ENCODE data around the gene ATP9B. TPM values are rescaled to one million over a fixed set of nuclear protein-coding genes. Genes with fewer than 3 reads are reported as not detected.

ATP9B gene
- total RNA-seq, 1 donor from 2014 or later, result 12.6 TPM

DNA sequence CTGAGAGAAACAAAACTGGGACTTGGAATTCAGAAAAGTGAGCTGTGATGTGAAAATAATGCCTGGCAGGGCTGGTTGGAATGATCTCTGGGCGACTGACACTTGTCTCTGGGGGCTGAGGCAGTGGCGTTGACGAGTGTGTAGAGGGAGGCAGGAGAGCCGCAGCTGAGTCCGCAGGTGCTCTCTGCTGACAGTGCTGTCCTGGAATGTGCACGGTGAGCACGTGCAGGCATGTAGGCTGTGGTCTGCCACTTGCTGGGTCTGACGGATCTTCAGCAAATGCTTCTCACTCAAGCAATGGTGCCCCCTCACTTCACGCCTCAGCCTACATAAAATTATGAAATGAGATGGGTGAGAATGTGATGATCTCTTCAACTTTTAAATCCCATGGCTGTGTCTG, 38.5 kb upstream of the ATP9B start:
- intact Hi-C loops (cut with micrococcal nuclease), result no loop called here
- H3K4me1 ChIP-seq, result no peaks in the 10 kb centered on the region
- H3K4me3 ChIP-seq, result no peak overlapping the region
- H3K27me3 ChIP-seq (ENCODE audit: low read depth), result peaks cover 4% of the 10 kb centered on the region
- TF ChIP-seq, protein P1, sequence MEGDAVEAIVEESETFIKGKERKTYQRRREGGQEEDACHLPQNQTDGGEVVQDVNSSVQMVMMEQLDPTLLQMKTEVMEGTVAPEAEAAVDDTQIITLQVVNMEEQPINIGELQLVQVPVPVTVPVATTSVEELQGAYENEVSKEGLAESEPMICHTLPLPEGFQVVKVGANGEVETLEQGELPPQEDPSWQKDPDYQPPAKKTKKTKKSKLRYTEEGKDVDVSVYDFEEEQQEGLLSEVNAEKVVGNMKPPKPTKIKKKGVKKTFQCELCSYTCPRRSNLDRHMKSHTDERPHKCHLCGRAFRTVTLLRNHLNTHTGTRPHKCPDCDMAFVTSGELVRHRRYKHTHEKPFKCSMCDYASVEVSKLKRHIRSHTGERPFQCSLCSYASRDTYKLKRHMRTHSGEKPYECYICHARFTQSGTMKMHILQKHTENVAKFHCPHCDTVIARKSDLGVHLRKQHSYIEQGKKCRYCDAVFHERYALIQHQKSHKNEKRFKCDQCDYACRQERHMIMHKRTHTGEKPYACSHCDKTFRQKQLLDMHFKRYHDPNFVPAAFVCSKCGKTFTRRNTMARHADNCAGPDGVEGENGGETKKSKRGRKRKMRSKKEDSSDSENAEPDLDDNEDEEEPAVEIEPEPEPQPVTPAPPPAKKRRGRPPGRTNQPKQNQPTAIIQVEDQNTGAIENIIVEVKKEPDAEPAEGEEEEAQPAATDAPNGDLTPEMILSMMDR (IDR thresholded peaks at IDR 0.05; ENCODE audit: borderline replicate concordance), result no peak
- peaks cover 47% of the 10 kb centered on the region for H3K9me3 ChIP-seq (replicated peaks)
- no peak for DNase-seq
- H3K27ac ChIP-seq (replicated peaks), result no peak overlapping the region
- H3K36me3 ChIP-seq, result no peaks in the 10 kb centered on the region

DNA sequence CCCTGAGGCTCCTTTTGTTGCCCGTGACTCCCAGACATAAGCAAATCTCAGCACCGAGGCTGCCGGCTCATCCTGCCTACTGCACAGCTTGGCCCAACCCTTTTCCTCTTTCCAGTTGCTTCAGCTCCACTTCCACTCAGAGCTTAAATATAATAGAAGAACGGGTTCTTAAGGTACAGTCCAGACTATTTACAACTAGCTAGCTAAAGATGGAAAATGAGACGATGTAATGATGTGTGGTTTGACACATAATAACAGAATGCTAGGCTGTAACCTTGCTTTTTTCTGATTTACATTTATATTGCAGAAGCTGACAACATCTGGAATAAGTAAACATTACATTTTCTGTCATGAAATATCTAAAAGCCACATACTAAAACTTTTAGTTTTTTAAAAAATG, 26.9 kb upstream of the ATP9B start:
- H3K27ac ChIP-seq (replicated peaks), result no peak overlapping the region
- no peak overlapping the region for H3K4me3 ChIP-seq
- H3K27me3 ChIP-seq (ENCODE audit: low read depth), result peaks cover 48% of the 10 kb centered on the region
- intact Hi-C loops (cut with micrococcal nuclease), result no loop called here
- DNase-seq, result no peak
- H3K4me1 ChIP-seq, result no peaks in the 10 kb centered on the region
- TF ChIP-seq, protein P1 (IDR thresholded peaks at IDR 0.05; ENCODE audit: borderline replicate concordance), result no peak
- H3K36me3 ChIP-seq, result no peaks in the 10 kb centered on the region
- H3K9me3 ChIP-seq (replicated peaks), result no peaks in the 10 kb centered on the region

DNA sequence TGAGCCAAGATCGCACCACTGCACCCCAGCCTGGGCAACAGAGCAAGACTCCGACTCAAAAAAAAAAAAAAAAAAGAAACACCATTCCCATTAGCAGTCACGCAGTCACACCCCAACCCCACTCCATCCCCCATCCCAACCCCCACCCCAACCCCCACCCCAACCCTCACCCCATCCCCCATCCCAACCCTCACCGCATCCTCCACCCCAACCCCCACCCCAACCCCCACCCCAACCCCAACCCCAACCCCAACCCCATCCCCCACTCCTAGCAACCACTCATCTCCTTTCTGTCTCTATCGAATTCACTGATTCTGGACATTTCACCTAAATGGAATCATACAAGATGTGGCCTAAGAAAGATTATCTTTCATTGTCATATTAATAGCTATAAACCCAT, 25.9 kb upstream of the ATP9B start:
- H3K27ac ChIP-seq (replicated peaks), result no peak overlapping the region
- TF ChIP-seq, protein P1 (IDR thresholded peaks at IDR 0.05; ENCODE audit: borderline replicate concordance), result no peak
- intact Hi-C loops (cut with micrococcal nuclease), result no loop called here
- no peaks in the 10 kb centered on the region for H3K4me1 ChIP-seq
- no peaks in the 10 kb centered on the region for H3K9me3 ChIP-seq (replicated peaks)
- no peaks in the 10 kb centered on the region for H3K36me3 ChIP-seq
- H3K4me3 ChIP-seq, result no peak overlapping the region
- H3K27me3 ChIP-seq (ENCODE audit: low read depth), result peaks cover 55% of the 10 kb centered on the region
- no peak for DNase-seq

DNA sequence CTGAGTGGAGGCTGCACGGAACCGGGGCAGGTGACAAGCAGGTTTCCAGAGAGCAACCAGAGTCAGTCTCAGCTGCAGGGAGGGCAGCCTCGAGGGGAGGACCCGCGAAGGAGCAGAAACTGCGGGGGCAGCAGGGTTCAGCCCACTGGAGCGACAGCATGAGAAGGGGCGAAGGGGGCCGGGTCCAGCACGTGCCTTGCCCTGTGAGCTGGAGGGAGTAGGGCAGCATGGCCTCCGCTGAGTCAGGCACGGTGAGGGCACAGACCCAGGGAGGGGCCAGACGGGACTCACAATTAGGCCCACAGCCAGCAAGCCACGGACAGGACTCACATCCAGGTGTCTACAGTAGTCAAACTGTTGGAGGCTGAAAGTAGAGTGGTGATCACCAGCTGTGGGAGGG, 22.7 kb upstream of the ATP9B start:
- Histone ChIP-seq H3K27me3 (ENCODE audit: low read depth) (peaks cover 71% of the 10 kb centered on the region), H3K4me1 (no peaks in the 10 kb centered on the region), H3K27ac (replicated peaks) (no peak overlapping the region), H3K9me3 (replicated peaks) (no peaks in the 10 kb centered on the region), H3K4me3 (no peak overlapping the region), H3K36me3 (no peaks in the 10 kb centered on the region)
- DNase-seq, result no peak
- intact Hi-C loops (cut with micrococcal nuclease), result no loop called here
- TF ChIP-seq, protein P1 (IDR thresholded peaks at IDR 0.05; ENCODE audit: borderline replicate concordance), result no peak

DNA sequence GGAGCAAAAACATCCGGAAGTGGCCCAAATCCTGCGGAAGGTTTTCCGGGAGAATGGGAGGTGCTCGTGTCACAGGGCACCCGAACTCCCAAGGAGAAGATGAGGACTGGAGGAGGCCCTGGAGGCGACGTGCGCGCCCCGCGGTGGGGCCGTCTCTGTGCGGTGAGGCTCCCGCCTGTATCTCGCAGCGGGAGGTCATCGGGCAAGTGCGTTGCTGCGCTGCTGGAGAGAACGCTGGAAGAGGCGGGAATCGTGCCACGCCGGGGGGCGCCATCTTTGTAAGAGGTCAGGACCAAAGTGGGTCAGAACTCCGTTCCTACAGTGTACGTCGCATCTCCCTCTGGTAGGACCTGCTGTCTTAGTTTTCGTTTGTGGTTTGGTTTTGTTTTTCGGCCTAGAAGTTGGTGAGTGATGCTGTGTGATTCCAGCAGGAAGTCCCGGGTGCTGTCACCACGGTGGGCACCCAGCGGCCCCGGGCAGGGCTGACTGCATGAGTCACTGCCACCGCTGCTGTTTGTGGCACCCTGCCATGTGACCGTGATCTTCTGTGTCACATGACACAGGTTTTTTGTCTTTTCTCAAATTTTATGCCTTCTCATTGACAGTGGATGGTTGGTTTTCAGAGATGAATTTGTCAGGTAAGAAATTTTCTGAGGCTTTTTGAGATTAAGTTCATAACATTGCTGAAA, 21.5 kb upstream of the ATP9B start:
- Histone ChIP-seq H3K27ac (replicated peaks) (no peak overlapping the region), H3K4me1 (no peaks in the 10 kb centered on the region), H3K36me3 (no peaks in the 10 kb centered on the region), H3K9me3 (replicated peaks) (no peaks in the 10 kb centered on the region), H3K4me3 (no peak overlapping the region), H3K27me3 (ENCODE audit: low read depth) (peaks cover 71% of the 10 kb centered on the region)
- intact Hi-C loops (cut with micrococcal nuclease), result no loop called here
- TF ChIP-seq, protein P1 (IDR thresholded peaks at IDR 0.05; ENCODE audit: borderline replicate concordance), result no peak
- no peak for DNase-seq

All from left ventricle myocardium inferior (tissue), 1 donor.